Measurements from ENCODE around the gene GRPEL1. TPM values are rescaled to one million over a fixed set of nuclear protein-coding genes. Genes with fewer than 3 reads are reported as not detected.

Gene GRPEL1
- polyA plus RNA-seq, 2 of the 4 experiments (the other 2 are of a cell fraction), result 45.5 to 72.0 TPM

GRCh38 chr4:7054106-7054880 lies 13.6 kb downstream of the GRPEL1 start:
- ChIA-PET CTCF (interaction anchor here (1.2 to 5.1 kb wide), 5 partner anchors 9 to 19 kb away, joined by 3 to 37 read pairs (median 5); partner anchors contain the start of genes GRPEL1 and TADA2B), POLR2A (interaction anchor here (1.1 to 1.4 kb wide), 2 partner anchors 11 to 13 kb away, joined by 4 read pairs; partner anchors contain the start of genes GRPEL1 and TADA2B)
- ATAC-seq (no peak), DNase-seq (ENCODE audit: low read depth in 1 of 2, low spot score in 1 of 2) (no peak), FAIRE-seq (no peak)
- no peak for TF ChIP-seq PBX3 (IDR thresholded peaks at IDR 0.05)
- TF ChIP-seq POLR2AphosphoS2 (conservative IDR thresholded peaks at IDR 0.05; ENCODE audit: low read length), result no peak
- TF ChIP-seq RCOR1 (IDR thresholded peaks at IDR 0.05; ENCODE audit: low read depth, low read length), result no peak
- no peak for TF ChIP-seq JUNB (IDR thresholded peaks at IDR 0.05)
- TF ChIP-seq PHF8 (IDR thresholded peaks at IDR 0.05; ENCODE audit: borderline replicate concordance, low read depth), result no peak
- no peak for TF ChIP-seq NPAS2 (CRISPR knock-in tag; IDR thresholded peaks at IDR 0.05; ENCODE audit: borderline replicate concordance)
- no peak for TF ChIP-seq HEYL (CRISPR knock-in tag; IDR thresholded peaks at IDR 0.05)
- no peak for TF ChIP-seq RARB (CRISPR knock-in tag; IDR thresholded peaks at IDR 0.05)
- TF ChIP-seq CBX8 (IDR thresholded peaks at IDR 0.05), result no peak
- TF ChIP-seq ATOH8 (CRISPR knock-in tag; IDR thresholded peaks at IDR 0.05; ENCODE audit: low read depth), result no peak
- TF ChIP-seq HMGXB4 (CRISPR knock-in tag; IDR thresholded peaks at IDR 0.05; ENCODE audit: borderline replicate concordance), result no peak
- no peak for TF ChIP-seq RNF2 (IDR thresholded peaks at IDR 0.05; ENCODE audit: borderline replicate concordance, low read depth)
- TF ChIP-seq ZSCAN20 (CRISPR knock-in tag; IDR thresholded peaks at IDR 0.05), result no peak
- TF ChIP-seq E2F6 (IDR thresholded peaks at IDR 0.05; ENCODE audit: borderline replicate concordance, low read depth), result no peak
- Histone ChIP-seq H3K4me1 (no peaks in the 10 kb centered on the region), H3K9me3 (no peaks in the 10 kb centered on the region), H3K4me3 (no peak overlapping the region), H3K27ac (no peak overlapping the region), H3K4me2 (no peak overlapping the region)
- 95% methylated on average over 43 of the region's 52 CpGs for WGBS (ENCODE audit: missing lambda C conversion rate)

- ATAC-seq (no peak), FAIRE-seq (no peak)
Measured at GRCh38 chr4:7052923-7053715, 14.7 kb downstream of the GRPEL1 start.

More at GRCh38 chr4:7052923-7053715, 14.7 kb downstream of the GRPEL1 start:
- ChIA-PET POLR2A (interaction anchor here (1.4 kb wide), 1 partner anchor 10 kb away, joined by 4 read pairs; the partner anchor contains the start of gene TADA2B), CTCF (interaction anchor here (3.7 kb wide), 1 partner anchor 10 kb away, joined by 16 read pairs; the partner anchor contains the start of gene TADA2B)
- H3K4me3 ChIP-seq, result no peak overlapping the region
- H3K4me1 ChIP-seq, result no peaks in the 10 kb centered on the region
- no peak overlapping the region for H3K4me2 ChIP-seq
- H3K27ac ChIP-seq, result no peak overlapping the region
- no peak for TF ChIP-seq HES2 (IDR thresholded peaks at IDR 0.05)
- H3K9me3 ChIP-seq, result no peaks in the 10 kb centered on the region
- 95% methylated on average over 11 of the region's 20 CpGs for WGBS (ENCODE audit: missing lambda C conversion rate)
- DNase-seq (ENCODE audit: low read depth in 1 of 2, low spot score in 1 of 2), result no peak

All from A549 (cell line).